Measurements from ENCODE around the gene STAC3.

DNA sequence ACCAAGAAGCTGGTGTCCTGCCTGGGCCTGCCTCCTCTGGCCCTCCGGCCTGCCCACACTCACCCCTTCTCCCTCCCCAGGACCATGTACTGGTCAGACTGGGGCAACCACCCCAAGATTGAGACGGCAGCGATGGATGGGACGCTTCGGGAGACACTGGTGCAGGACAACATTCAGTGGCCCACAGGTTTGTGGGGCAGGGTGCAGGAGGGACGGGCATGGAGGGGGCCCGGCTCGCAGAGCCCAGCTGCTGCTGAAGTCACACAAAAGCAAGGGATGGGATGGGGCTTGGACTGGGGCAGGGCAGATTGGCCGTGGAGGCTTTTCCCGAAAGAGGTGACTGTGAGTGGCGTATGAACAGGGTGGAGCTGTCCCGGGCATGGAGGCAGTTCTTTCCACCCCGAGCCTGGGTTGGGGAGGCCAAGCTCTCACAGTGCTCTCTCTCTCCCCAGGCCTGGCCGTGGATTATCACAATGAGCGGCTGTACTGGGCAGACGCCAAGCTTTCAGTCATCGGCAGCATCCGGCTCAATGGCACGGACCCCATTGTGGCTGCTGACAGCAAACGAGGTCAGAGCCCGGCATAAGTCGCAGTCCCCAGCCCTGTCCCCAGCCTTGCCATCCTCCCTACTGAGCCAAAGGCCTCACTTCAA is 42.2 kb downstream of the STAC3 start:
- TF ChIP-seq CTCF (IDR thresholded peaks at IDR 0.05): no peak
- TF ChIP-seq POLR2A (IDR thresholded peaks at IDR 0.05): no peak
- no peak for TF ChIP-seq POLR2AphosphoS5 (IDR thresholded peaks at IDR 0.05)

Measured in sigmoid colon (tissue), 4 donors.